Smooth muscle cell (in vitro differentiated cells): ENCODE data around the gene GLI3. TPM values are rescaled to one million over a fixed set of nuclear protein-coding genes. Genes with fewer than 3 reads are reported as not detected.

Experiments
- DNase-seq: peaks from one replicate; lab custom pipeline; 2025; ENCODE audit not compliant: unreplicated experiment; lab: John Stamatoyannopoulos, UW
- H2AFZ ChIP-seq: fragments of 200-600 bp; sonication (generic); 2 replicates; pipeline ENCODE4 v1.6.0; 2016; ENCODE audit warnings: antibody characterized with exemption, low read depth, mild to moderate bottlenecking
- H3F3A ChIP-seq: fragments of 200-600 bp; sonication (generic); 2 replicates; pipeline ENCODE4 v1.6.0; 2017; ENCODE audit warnings: antibody characterized with exemption, low read depth
- H3K27ac ChIP-seq: fragments of 200-600 bp; sonication (generic); 2 replicates; pipeline ENCODE4 v1.5.1; 2016; ENCODE audit warnings: low read depth, mild to moderate bottlenecking
- H3K27me3 ChIP-seq: fragments of 200-600 bp; sonication (generic); 2 replicates; pipeline ENCODE4 v1.6.1; 2016; ENCODE audit warnings: low read depth, mild to moderate bottlenecking
- H3K36me3 ChIP-seq: fragments of 200-600 bp; sonication (generic); 2 replicates; pipeline ENCODE4 v1.5.1; 2016; ENCODE audit warnings: low read depth
- H3K4me1 ChIP-seq: fragments of 200-600 bp; sonication (generic); 2 replicates; pipeline ENCODE4 v1.5.1; 2016; ENCODE audit warnings: low read depth
- H3K4me2 ChIP-seq: fragments of 200-600 bp; sonication (generic); 2 replicates; pipeline ENCODE4 v1.6.0; 2016; ENCODE audit warnings: mild to moderate bottlenecking
- H3K4me3 ChIP-seq: fragments of 200-600 bp; sonication (generic); 2 replicates; pipeline ENCODE4 v1.5.1; 2016; ENCODE audit warnings: mild to moderate bottlenecking
- H3K79me2 ChIP-seq: fragments of 200-600 bp; sonication (generic); 2 replicates; pipeline ENCODE4 v1.6.0; 2016; ENCODE audit warnings: low read depth, mild to moderate bottlenecking
- H3K9ac ChIP-seq: fragments of 200-600 bp; sonication (generic); 2 replicates; pipeline ENCODE4 v1.6.0; 2016; ENCODE audit warnings: low read depth
- H3K9me3 ChIP-seq: fragments of 200-600 bp; sonication (generic); replicated peaks from 2 replicates; pipeline ENCODE4 v1.5.1; 2016; ENCODE audit warnings: low read depth
- H4K20me1 ChIP-seq: fragments of 200-600 bp; sonication (generic); 2 replicates; pipeline ENCODE4 v1.6.0; 2016; ENCODE audit warnings: low read depth
- WGBS: methylation state at CpG from one replicate; pipeline ENCODE4 v1.1.7; 2016; ENCODE audit warnings: low lambda C conversion rate; 5-methylcytosine and 5-hydroxymethylcytosine counted together
- polyA plus RNA-seq: library from polyadenylated mRNA; unstranded; fragments of >200 nt; fragmentation: Nextera tagmentation; extraction: Ambion mirVana; gene quantifications from 2 replicates; pipeline ENCODE4 v1.2.1, GENCODE V29; 2016
- total RNA-seq: library from RNA; depleted of rRNA; stranded (reverse); fragments of >200 nt; gene quantifications from 2 replicates; pipeline ENCODE4 v1.2.3, GENCODE V29; 2014
- TF ChIP-seq, protein P1 (sequence below): fragments of 200-600 bp; sonication (generic); IDR thresholded peaks from 2 replicates; pipeline ENCODE4 v1.5.1; 2017; ENCODE audit warnings: borderline replicate concordance, mild to moderate bottlenecking, antibody characterized with exemption; ENCODE audit not compliant: insufficient read depth, poor library complexity, severe bottlenecking

Gene GLI3
- total and polyA plus RNA-seq, 2 experiments from 2014 or later, result 31.1 to 70.4 TPM

DNA sequence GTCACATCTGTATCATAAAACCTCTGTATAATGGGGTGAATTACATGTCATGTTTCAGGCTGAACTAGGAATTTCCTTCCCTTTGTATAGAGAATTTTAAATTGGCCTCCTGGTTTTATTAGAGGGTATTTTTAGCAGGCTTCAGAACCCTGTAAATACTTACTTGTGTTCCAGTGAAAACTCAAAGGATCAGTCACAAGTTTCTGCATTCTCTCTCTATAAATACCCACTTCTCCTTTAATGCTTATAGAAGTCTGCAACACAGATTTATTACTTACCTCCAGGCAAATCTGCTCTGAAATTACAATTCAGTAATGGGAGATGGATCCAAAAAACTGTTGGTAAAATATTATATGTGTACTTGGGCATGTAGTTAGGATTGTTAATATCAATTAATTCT, 161.6 kb downstream of the GLI3 start:
- H3K79me2 ChIP-seq, result peaks cover 48% of the 10 kb centered on the region
- no peak overlapping the region for H3K4me2 ChIP-seq
- H3F3A ChIP-seq, result peaks cover 10% of the 10 kb centered on the region
- TF ChIP-seq, protein P1, sequence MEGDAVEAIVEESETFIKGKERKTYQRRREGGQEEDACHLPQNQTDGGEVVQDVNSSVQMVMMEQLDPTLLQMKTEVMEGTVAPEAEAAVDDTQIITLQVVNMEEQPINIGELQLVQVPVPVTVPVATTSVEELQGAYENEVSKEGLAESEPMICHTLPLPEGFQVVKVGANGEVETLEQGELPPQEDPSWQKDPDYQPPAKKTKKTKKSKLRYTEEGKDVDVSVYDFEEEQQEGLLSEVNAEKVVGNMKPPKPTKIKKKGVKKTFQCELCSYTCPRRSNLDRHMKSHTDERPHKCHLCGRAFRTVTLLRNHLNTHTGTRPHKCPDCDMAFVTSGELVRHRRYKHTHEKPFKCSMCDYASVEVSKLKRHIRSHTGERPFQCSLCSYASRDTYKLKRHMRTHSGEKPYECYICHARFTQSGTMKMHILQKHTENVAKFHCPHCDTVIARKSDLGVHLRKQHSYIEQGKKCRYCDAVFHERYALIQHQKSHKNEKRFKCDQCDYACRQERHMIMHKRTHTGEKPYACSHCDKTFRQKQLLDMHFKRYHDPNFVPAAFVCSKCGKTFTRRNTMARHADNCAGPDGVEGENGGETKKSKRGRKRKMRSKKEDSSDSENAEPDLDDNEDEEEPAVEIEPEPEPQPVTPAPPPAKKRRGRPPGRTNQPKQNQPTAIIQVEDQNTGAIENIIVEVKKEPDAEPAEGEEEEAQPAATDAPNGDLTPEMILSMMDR, result no peak
- H3K27me3 ChIP-seq, result no peaks in the 10 kb centered on the region
- H3K4me1 ChIP-seq, result peaks cover 32% of the 10 kb centered on the region
- peaks cover 97% of the 10 kb centered on the region for H4K20me1 ChIP-seq
- DNase-seq, result no peak
- H3K9ac ChIP-seq, result no peak overlapping the region
- H2AFZ ChIP-seq, result no peak overlapping the region
- H3K36me3 ChIP-seq, result no peaks in the 10 kb centered on the region
- H3K4me3 ChIP-seq, result no peak overlapping the region
- peak overlapping the region; percentile 68 for H3K27ac ChIP-seq
- H3K9me3 ChIP-seq, result no peaks in the 10 kb centered on the region

DNA sequence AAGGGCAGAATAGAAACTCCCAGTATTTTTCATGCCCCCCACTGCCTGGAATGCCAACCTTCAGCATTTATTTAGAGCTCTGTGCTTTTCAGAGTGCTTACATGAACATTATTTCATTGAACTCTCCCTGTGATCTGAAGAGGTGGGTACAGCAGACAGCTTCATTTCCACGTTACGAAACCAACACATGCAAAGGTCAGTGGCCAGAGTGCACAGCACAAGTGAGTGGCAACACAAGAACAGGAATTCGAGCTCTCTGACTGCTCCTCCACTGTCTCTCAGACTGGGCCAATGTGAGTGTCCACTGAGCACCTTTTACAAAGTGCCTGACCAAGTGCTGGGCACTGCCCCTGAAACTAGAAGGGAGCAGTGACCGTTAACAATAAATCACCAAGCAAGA, 162.9 kb downstream of the GLI3 start:
- no peak for DNase-seq
- no peaks in the 10 kb centered on the region for H3K36me3 ChIP-seq
- no peak overlapping the region for H3K9ac ChIP-seq
- no peak overlapping the region for H3K4me3 ChIP-seq
- H2AFZ ChIP-seq, result no peak overlapping the region
- H3K27ac ChIP-seq, result no peak overlapping the region
- peaks cover 46% of the 10 kb centered on the region for H3K4me1 ChIP-seq
- H3K9me3 ChIP-seq, result no peaks in the 10 kb centered on the region
- H3K27me3 ChIP-seq, result no peaks in the 10 kb centered on the region
- peaks cover 10% of the 10 kb centered on the region for H3F3A ChIP-seq
- peaks cover 55% of the 10 kb centered on the region for H3K79me2 ChIP-seq
- TF ChIP-seq, protein P1, result no peak
- WGBS, result 90% methylated on average over 4 of the region's 4 CpGs
- H4K20me1 ChIP-seq, result peaks cover 97% of the 10 kb centered on the region
- no peak overlapping the region for H3K4me2 ChIP-seq

DNA sequence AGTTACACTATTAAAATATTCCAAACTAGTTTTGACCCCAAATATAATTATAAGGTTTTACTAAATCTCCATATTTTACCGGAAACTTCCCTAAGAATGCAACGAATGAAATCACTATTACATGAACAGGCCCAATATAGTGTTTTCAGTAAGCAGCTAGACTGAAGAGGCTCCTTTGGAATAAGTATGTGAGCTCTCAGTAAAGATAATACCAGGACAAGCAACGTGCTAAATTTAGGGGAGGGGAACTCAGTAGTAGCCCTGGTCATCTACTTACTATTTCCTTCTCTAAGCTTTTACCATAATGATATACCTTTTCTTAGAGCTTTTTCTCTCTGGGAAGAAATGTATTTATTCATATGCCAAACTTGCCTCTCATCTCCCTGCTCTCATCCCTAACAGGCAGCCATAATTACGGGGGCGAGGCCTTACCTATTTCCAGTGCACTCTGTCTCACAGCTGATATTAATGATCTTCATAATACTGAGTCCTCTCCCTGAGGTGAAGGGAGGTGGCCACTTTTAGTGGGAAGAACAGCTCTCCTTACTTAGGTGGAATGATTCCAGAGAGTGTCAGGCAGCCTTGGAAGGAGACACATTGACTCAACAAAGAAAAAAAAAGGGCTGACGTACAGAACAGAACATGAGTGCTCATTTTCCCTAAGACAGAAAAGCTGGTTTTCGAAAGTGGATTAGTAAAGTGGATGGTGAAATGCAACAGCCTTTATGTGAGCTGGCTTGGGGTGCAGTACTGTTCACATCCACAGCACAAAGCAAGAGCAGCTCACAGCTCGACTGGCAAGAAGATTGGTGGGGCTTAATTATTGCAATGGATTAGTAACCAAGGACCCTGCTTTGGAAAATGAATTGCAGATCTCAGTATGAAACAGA, 165.4 kb downstream of the GLI3 start:
- H3K27ac ChIP-seq, result peak overlapping the region; percentile 65
- H3K4me2 ChIP-seq, result peak overlapping the region; percentile 30
- WGBS, result 53% methylated on average over 8 of the region's 8 CpGs
- no peaks in the 10 kb centered on the region for H3K27me3 ChIP-seq
- H3K9me3 ChIP-seq, result no peaks in the 10 kb centered on the region
- H3K9ac ChIP-seq, result no peak overlapping the region
- peaks cover 55% of the 10 kb centered on the region for H3K4me1 ChIP-seq
- H4K20me1 ChIP-seq, result peaks cover 97% of the 10 kb centered on the region
- peaks cover 72% of the 10 kb centered on the region for H3K79me2 ChIP-seq
- DNase-seq, result no peak
- no peaks in the 10 kb centered on the region for H3K36me3 ChIP-seq
- H3F3A ChIP-seq, result peaks cover 10% of the 10 kb centered on the region
- TF ChIP-seq, protein P1, result peak; percentile 14
- H3K4me3 ChIP-seq, result no peak overlapping the region
- no peak overlapping the region for H2AFZ ChIP-seq
